ENCODE results near the gene INA. TPM values are rescaled to one million over a fixed set of nuclear protein-coding genes. Genes with fewer than 3 reads are reported as not detected.
"Not testable (repeated sequence)": the region's sequence is repeated elsewhere in the genome, so short reads cannot be mapped to it uniquely, and the experiment has no call there.

Gene INA
- total RNA-seq, 2 experiments from 2014 or later: 0.08 to 0.13 TPM

DNA sequence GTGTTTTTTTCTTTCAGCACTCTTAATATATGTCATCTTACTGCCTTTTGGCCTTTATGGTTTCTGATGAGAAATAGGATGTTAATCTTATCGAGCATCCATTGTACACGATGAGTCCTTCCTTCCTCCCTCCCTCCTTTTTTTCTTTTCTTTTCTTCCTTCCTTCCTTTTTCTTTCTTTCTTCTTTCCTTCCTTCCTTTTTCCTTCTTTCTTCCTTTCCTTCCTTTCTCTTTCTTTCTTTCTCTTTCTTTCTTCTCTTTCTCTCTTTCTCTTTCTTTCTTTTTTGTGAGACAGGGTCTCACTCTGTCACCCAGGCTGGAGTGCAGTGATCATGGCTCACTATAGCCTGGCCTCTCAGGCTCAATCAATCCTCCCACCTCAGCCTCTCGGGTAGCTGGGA lies 22.8 kb upstream of the INA start:
- H3K4me1 Mint-ChIP-seq: peaks cover 18% of the 10 kb centered on the region
- CTCF ChIA-PET: interaction anchor here (0.6 to 1.3 kb wide), 3 partner anchors 10 to 222 kb away, joined by 3 to 7 read pairs (median 3); no protein-coding TSS in a partner anchor
- peaks cover 7% of the 10 kb centered on the region for H3K9me3 Mint-ChIP-seq
- POLR2A ChIA-PET: no interaction called here
- H3K36me3 Mint-ChIP-seq (ENCODE audit: low read depth): peaks cover 6% of the 10 kb centered on the region
- H3K27ac Mint-ChIP-seq: no peak overlapping the region
- H3K4me3 Mint-ChIP-seq: no peak overlapping the region
- DNase-seq: no peak
- H3K27me3 Mint-ChIP-seq: peaks cover 2% of the 10 kb centered on the region

DNA sequence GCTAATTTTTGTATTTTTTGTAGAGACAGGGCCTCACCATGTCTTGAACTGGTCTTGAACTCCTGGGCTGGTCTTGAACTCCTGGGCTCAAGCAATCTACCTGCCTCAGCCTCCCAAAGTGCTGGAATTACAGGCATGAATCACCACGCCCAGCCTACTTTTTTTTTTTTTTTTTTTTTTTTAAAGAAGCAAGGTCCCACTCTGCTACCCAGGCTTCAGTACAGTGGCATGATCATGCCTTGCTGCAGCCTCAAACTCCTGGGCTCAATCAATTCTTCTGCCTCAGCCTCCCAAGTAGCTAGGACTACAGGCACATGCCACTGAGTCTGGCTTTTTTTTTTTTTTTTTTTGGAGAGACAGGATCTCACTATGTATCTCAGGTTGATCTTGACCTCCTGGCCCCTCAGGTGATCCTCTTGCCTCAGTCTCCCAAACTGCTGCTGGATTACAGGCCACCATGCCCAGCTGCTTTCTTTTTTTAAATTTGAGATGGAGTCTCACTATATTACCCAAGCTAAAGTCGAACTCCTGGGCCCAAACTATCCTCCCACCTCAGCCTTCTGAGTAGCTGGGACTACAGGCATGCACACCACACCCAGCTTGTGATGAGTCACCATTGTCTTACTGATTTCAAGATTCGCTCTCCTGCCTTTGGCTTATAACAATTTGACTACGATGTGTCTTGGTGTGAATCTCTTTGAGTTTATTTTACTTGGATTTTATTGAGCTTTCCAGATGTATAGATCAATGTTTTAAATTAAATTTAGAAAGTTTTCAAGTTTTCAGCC lies 22.2 kb upstream of the INA start:
- Mint-ChIP-seq H3K4me3 (no peak overlapping the region), H3K27me3 (peaks cover under 1% of the 10 kb centered on the region), H3K36me3 (ENCODE audit: low read depth) (peaks cover 6% of the 10 kb centered on the region), H3K4me1 (peaks cover 17% of the 10 kb centered on the region), H3K27ac (no peak overlapping the region), H3K9me3 (peaks cover 11% of the 10 kb centered on the region)
- ChIA-PET CTCF (interaction anchor here (0.6 to 1.6 kb wide), 8 partner anchors 8 to 541 kb away, joined by 3 to 7 read pairs (median 4); partner anchors contain the start of genes ARL3 and CNNM2), POLR2A (interaction anchor here (1.0 kb wide), 2 partner anchors 26 to 62 kb away, joined by 3 to 5 read pairs; partner anchors contain the start of gene NT5C2)
- DNase-seq: peak; percentile 27

DNA sequence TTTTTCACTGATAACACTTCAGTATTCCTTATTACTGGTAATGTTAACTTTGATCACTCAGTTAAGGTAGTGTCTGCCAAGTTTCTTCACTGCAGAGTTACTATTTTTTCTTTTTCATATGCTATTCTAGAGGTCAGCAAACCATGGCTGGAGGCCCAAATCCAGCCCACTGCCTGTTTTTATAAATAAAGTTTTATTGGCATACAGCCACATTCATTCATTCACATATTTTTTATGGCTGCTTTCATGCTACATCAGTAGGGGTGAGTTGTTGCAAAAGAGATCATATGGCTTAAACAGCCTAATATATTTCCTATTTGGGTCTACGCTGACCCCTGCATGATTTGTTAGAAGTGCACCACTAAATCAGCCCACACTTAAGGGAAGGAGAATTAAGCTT lies 20.3 kb upstream of the INA start:
- ChIA-PET CTCF (interaction anchor here (0.6 kb wide), 1 partner anchor 254 kb away, joined by 5 read pairs; no protein-coding TSS in a partner anchor), POLR2A (no interaction called here)
- Mint-ChIP-seq H3K36me3 (ENCODE audit: low read depth) (peaks cover 3% of the 10 kb centered on the region), H3K4me3 (no peak overlapping the region), H3K4me1 (peaks cover 11% of the 10 kb centered on the region), H3K27ac (no peak overlapping the region), H3K27me3 (no peaks in the 10 kb centered on the region), H3K9me3 (peaks cover 15% of the 10 kb centered on the region)
- no peak for DNase-seq

DNA sequence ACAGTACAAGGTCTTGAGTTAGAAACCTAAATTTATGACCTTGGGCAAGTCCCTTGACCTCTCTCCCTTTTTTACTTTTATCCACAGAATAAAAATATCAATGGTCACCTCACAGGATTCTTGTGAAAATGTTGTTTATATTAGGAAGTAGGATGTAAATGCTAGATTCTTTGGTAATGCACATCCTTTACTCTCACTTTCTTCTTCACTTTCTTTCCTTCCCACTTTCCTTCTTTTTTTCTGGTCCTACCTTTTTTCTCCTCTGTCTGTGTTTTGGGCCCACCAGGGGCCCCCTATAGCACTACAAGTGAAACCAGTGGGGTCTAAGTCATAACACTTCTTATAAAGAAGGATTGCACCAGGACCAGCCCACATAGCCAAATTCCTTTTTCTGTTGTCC lies 19.1 kb upstream of the INA start:
- H3K27ac Mint-ChIP-seq: no peak overlapping the region
- H3K4me3 Mint-ChIP-seq: no peak overlapping the region
- DNase-seq: no peak
- H3K36me3 Mint-ChIP-seq (ENCODE audit: low read depth): peaks cover 3% of the 10 kb centered on the region
- H3K4me1 Mint-ChIP-seq: peaks cover 11% of the 10 kb centered on the region
- H3K9me3 Mint-ChIP-seq: peaks cover 20% of the 10 kb centered on the region
- no peaks in the 10 kb centered on the region for H3K27me3 Mint-ChIP-seq
- POLR2A ChIA-PET: no interaction called here
- CTCF ChIA-PET: no interaction called here

DNA sequence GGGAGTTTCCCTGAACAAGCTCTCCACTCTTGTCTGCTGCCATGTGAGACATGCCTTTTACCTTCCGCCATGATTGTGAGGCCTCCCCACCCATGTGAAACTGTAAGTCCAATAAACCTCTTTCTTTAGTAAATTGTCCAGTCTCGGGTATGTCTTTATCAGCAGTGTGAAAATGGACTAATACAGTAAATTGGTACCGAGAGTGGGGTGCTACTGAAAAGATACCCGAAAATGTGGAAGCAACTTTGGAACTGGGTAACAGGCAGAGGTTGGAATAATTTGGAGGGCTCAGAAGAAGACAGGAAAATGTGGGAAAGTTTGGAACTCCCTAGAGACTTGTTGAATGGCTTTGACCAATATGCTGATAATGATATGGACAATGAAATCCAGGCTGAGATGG lies 18.0 kb upstream of the INA start:
- POLR2A ChIA-PET; H3K27me3 Mint-ChIP-seq; DNase-seq; H3K36me3 Mint-ChIP-seq (ENCODE audit: low read depth); CTCF ChIA-PET; H3K4me3 Mint-ChIP-seq; H3K27ac Mint-ChIP-seq: not testable (repeated sequence)
- Mint-ChIP-seq H3K9me3 (peaks cover 20% of the 10 kb centered on the region), H3K4me1 (peaks cover 16% of the 10 kb centered on the region)

DNA sequence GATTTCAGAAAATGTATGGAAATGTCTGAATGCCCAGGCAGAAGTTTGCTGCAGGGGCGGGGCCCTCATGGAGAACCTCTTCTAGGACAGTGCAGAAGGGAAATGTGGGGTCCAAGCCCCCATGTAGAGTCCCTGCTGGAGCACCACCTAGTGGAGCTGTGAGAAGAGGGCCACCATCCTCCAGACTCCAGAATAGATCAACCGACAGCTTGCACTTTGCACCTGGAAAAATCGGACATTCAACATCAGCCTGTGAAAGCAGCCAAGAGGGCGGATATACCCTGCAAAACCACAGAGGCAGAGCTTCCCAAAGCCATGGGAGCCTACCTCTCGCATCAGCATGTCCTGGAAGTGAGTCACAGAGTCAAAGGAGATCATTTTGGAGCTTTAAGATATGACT lies 16.9 kb upstream of the INA start:
- Mint-ChIP-seq H3K4me1 (peaks cover 13% of the 10 kb centered on the region), H3K27ac (no peak overlapping the region), H3K9me3 (peaks cover 20% of the 10 kb centered on the region), H3K27me3 (peaks cover 8% of the 10 kb centered on the region), H3K4me3 (no peak overlapping the region), H3K36me3 (ENCODE audit: low read depth) (peaks cover 3% of the 10 kb centered on the region)
- ChIA-PET POLR2A (no interaction called here), CTCF (interaction anchor here (0.5 kb wide), 1 partner anchor 111 kb away, joined by 3 read pairs; no protein-coding TSS in a partner anchor)
- DNase-seq: no peak

GRCh38 chr10:103262229-103262628 lies 14.7 kb upstream of the INA start:
- peaks cover 20% of the 10 kb centered on the region for H3K9me3 Mint-ChIP-seq
- peaks cover 5% of the 10 kb centered on the region for H3K4me1 Mint-ChIP-seq
- H3K27me3 Mint-ChIP-seq: peaks cover 16% of the 10 kb centered on the region
- DNase-seq: no peak
- POLR2A ChIA-PET: no interaction called here
- H3K36me3 Mint-ChIP-seq (ENCODE audit: low read depth): peaks cover 3% of the 10 kb centered on the region
- H3K4me3 Mint-ChIP-seq: no peak overlapping the region
- no peak overlapping the region for H3K27ac Mint-ChIP-seq
- CTCF ChIA-PET: no interaction called here

- no peaks in the 10 kb centered on the region for H3K36me3 Mint-ChIP-seq (ENCODE audit: low read depth)
- no peak overlapping the region for H3K4me3 Mint-ChIP-seq
- ChIA-PET CTCF (no interaction called here), POLR2A (interaction anchor here (1.5 kb wide), 1 partner anchor 13 kb away, joined by 4 read pairs; no protein-coding TSS in a partner anchor)
- H3K9me3 Mint-ChIP-seq: peaks cover 8% of the 10 kb centered on the region
- peak; percentile 59 for DNase-seq
- no peak overlapping the region for H3K27ac Mint-ChIP-seq
- peaks cover 5% of the 10 kb centered on the region for H3K4me1 Mint-ChIP-seq
- H3K27me3 Mint-ChIP-seq: peaks cover 27% of the 10 kb centered on the region
These were observed 11.1 kb upstream of the INA start for GRCh38 chr10:103265717-103266329.

DNA sequence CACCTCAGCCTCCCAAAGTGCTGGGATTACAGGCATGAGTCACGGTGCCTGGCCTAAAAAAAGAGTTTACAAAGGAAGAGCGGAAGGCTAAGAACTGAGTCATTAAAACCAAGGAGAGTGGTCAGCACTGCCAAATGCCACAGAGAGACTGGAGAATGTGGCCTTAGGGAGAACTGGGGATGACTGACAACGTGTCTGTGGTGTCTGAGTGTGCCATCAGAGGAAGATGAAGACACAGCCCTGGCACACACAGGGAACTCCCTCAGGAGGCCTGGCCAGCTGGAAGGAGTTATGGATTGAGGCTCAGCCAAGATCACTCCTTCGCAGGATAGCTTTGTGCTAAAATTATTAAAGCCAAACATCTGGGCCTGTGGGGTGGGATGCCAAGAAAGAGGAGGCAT lies 3.9 kb upstream of the INA start:
- no peak for DNase-seq
- ChIA-PET CTCF (no interaction called here), POLR2A (no interaction called here)
- peaks cover 38% of the 10 kb centered on the region for H3K27me3 Mint-ChIP-seq
- H3K27ac Mint-ChIP-seq: no peak overlapping the region
- H3K4me1 Mint-ChIP-seq: peaks cover 7% of the 10 kb centered on the region
- no peaks in the 10 kb centered on the region for H3K36me3 Mint-ChIP-seq (ENCODE audit: low read depth)
- H3K9me3 Mint-ChIP-seq: no peaks in the 10 kb centered on the region
- H3K4me3 Mint-ChIP-seq: no peak overlapping the region

- peaks cover 60% of the 10 kb centered on the region for H3K27me3 Mint-ChIP-seq
- peaks cover 4% of the 10 kb centered on the region for H3K36me3 Mint-ChIP-seq (ENCODE audit: low read depth)
- peaks cover 14% of the 10 kb centered on the region for H3K4me1 Mint-ChIP-seq
- H3K9me3 Mint-ChIP-seq: no peaks in the 10 kb centered on the region
- H3K27ac Mint-ChIP-seq: no peak overlapping the region
- no peak for DNase-seq
- ChIA-PET CTCF (interaction anchor here (1.4 to 2.2 kb wide), 3 partner anchors 16 to 359 kb away, joined by 4 to 5 read pairs (median 5); partner anchors contain the start of gene CNNM2), POLR2A (interaction anchor here (1.0 kb wide), 1 partner anchor 154 kb away, joined by 3 read pairs; no protein-coding TSS in a partner anchor)
- no peak overlapping the region for H3K4me3 Mint-ChIP-seq
These were observed 565 bp upstream of the INA start for GRCh38 chr10:103276251-103276895.

- no peak for DNase-seq
- peaks cover 70% of the 10 kb centered on the region for H3K27me3 Mint-ChIP-seq
- H3K4me1 Mint-ChIP-seq: peaks cover 14% of the 10 kb centered on the region
- POLR2A ChIA-PET: no interaction called here
- H3K9me3 Mint-ChIP-seq: no peaks in the 10 kb centered on the region
- no peak overlapping the region for H3K4me3 Mint-ChIP-seq
- CTCF ChIA-PET: interaction anchor here (0.7 to 2.2 kb wide), 5 partner anchors 14 to 360 kb away, joined by 3 to 5 read pairs (median 4); partner anchors contain the start of gene CNNM2
- no peak overlapping the region for H3K27ac Mint-ChIP-seq
- H3K36me3 Mint-ChIP-seq (ENCODE audit: low read depth): peaks cover 4% of the 10 kb centered on the region
These were observed 987 bp downstream of the INA start for GRCh38 chr10:103277713-103278536.

DNA sequence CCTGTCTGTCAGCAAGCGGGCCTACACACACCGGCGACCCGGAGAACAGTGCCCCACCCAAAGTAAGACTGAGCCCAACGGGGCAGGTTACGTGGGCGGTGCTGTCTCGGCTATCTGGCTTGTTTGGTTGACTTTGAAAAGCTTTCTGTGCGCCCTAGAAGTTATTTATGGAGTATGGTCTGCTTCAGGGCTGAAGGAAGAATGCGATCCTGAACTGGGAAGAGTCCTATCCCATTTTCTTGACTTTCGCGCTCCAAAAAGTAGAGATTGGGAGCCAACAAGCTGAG lies 1.5 kb downstream of the INA start:
- no peak for DNase-seq
- H3K4me1 Mint-ChIP-seq: peaks cover 14% of the 10 kb centered on the region
- H3K9me3 Mint-ChIP-seq: no peaks in the 10 kb centered on the region
- peaks cover 74% of the 10 kb centered on the region for H3K27me3 Mint-ChIP-seq
- H3K36me3 Mint-ChIP-seq (ENCODE audit: low read depth): peaks cover 4% of the 10 kb centered on the region
- ChIA-PET CTCF (no interaction called here), POLR2A (interaction anchor here (1.6 kb wide), 1 partner anchor 13 kb away, joined by 4 read pairs; no protein-coding TSS in a partner anchor)
- peak overlapping the region; percentile 47 for H3K4me3 Mint-ChIP-seq
- H3K27ac Mint-ChIP-seq: no peak overlapping the region
